Type B pancreatic cell (in vitro differentiated cells): ENCODE measurements around the gene DGKI. TPM values are rescaled to one million over a fixed set of nuclear protein-coding genes. Genes with fewer than 3 reads are reported as not detected.
A peak's percentile ranks its signal among the peaks of the same experiment; 100 is the strongest.

Experiments used
- DNase-seq: peaks from one replicate; pipeline ENCODE4 v3.0.0; 2021; ENCODE audit warnings: mixed read lengths; ENCODE audit not compliant: unreplicated experiment; ENCODE audit errors: extremely low spot score
- H3K27ac Mint-ChIP-seq: 2 replicates; pipeline ENCODE4 v1.8.0; 2021; ENCODE audit warnings: mild to moderate bottlenecking, mixed read lengths
- H3K27me3 Mint-ChIP-seq: 2 replicates; pipeline ENCODE4 v1.8.0; 2021; ENCODE audit warnings: mixed read lengths
- H3K36me3 Mint-ChIP-seq: 2 replicates; pipeline ENCODE4 v1.8.0; 2021; ENCODE audit warnings: mixed read lengths
- H3K4me1 Mint-ChIP-seq: one replicate; pipeline ENCODE4 v1.8.0; 2021; ENCODE audit warnings: mixed read lengths; ENCODE audit not compliant: unreplicated experiment
- H3K4me3 Mint-ChIP-seq: 2 replicates; pipeline ENCODE4 v1.8.0; 2021; ENCODE audit warnings: mild to moderate bottlenecking, mixed read lengths
- H3K9me3 Mint-ChIP-seq: 2 replicates; pipeline ENCODE4 v1.8.0; 2021; ENCODE audit warnings: mixed read lengths
- CTCF ChIP-seq: fragments of 200-600 bp; sonication (generic); conservative IDR thresholded peaks from 2 replicates; pipeline ENCODE4 v1.5.0; 2021; ENCODE audit warnings: antibody characterized with exemption, mild to moderate bottlenecking
- long read RNA-seq: library from polyadenylated mRNA; unstranded; transcript quantifications from one replicate; pipeline ENCODE4 v2.0.0, GENCODE V29; 2020
- total RNA-seq: library from RNA; stranded (reverse); gene quantifications from 2 replicates; pipeline ENCODE4 v1.2.1, GENCODE V29; 2021; ENCODE audit warnings: low replicate concordance

The DGKI gene
- total RNA-seq: 1.8 and 2.8 TPM in 2 replicates
- long read RNA-seq: 0 reads

- H3K27me3 Mint-ChIP-seq: peaks cover 77% of the 10 kb centered on the region
These were observed at the start of gene DGKI for GRCh38 chr7:137846827-137847567. Gene DGKI (minus strand): TSS chr7:137846974.

DNA sequence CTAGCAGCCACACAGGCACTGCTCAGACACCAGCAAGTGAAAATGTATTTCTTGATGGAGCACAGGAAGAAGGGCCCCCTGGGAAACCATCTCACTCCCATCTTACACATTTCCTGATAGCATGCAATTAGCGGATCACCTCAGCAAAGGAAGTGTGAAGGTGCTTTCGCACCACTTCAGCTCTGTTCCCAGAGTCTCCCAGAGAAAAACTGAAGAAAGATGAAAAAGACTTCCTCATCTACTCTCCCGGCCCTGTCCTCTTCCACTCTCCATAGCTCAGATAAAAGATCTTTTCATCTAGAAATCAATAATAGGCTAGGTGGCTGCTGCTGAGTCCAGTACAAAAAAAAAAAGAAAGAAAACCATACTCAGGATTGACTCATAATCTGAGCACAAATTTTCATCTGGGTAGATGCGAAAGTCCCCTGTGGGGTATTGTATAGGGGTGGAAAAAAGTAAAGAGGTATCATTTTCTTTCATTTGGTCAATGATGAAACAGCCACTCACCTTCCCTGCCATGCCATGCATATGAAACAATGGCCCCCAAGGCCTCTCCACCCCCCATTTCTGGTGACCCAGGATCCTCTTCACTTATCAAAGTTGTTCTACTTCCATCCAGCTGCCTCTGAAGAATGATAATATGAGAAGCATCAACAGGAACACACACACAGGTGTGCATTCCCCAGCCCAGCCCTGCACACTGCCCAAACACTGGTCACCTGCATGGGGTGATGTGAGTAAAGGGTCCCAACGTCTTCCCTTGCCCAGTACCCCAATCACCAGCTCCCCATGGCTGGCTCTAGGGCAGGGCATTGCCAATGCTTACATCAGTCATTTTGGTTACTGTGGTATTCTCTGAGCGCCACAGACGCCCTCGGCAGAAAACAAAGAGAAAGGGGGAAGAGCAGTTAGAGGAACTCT lies 48.8 kb upstream of the DGKI start:
- no peak for DNase-seq
- peaks cover 13% of the 10 kb centered on the region for H3K4me1 Mint-ChIP-seq
- peaks cover 66% of the 10 kb centered on the region for H3K36me3 Mint-ChIP-seq
- no peak for TF ChIP-seq CTCF
- peak overlapping the region; percentile 46 for H3K27ac Mint-ChIP-seq
- H3K27me3 Mint-ChIP-seq: no peaks in the 10 kb centered on the region
- H3K4me3 Mint-ChIP-seq: no peak overlapping the region
- H3K9me3 Mint-ChIP-seq: no peaks in the 10 kb centered on the region

More at GRCh38 chr7:137846827-137847567, at the start of gene DGKI:
- H3K9me3 Mint-ChIP-seq: no peaks in the 10 kb centered on the region
- TF ChIP-seq CTCF: no peak
- H3K27ac Mint-ChIP-seq: no peak within 1 kb of the TSS
- H3K36me3 Mint-ChIP-seq: no peaks in the 10 kb centered on the region
- peak; percentile 72 for DNase-seq
- H3K4me1 Mint-ChIP-seq: no peaks in the 10 kb centered on the region
- H3K4me3 Mint-ChIP-seq: peak within 1 kb of the TSS; percentile 83

GRCh38 chr7:137893143-137893742 lies 46.5 kb upstream of the DGKI start:
- H3K27me3 Mint-ChIP-seq: no peaks in the 10 kb centered on the region
- H3K36me3 Mint-ChIP-seq: peaks cover 57% of the 10 kb centered on the region
- no peak overlapping the region for H3K27ac Mint-ChIP-seq
- TF ChIP-seq CTCF: no peak
- no peaks in the 10 kb centered on the region for H3K9me3 Mint-ChIP-seq
- no peak overlapping the region for H3K4me3 Mint-ChIP-seq
- no peak for DNase-seq
- H3K4me1 Mint-ChIP-seq: peaks cover 7% of the 10 kb centered on the region

DNA sequence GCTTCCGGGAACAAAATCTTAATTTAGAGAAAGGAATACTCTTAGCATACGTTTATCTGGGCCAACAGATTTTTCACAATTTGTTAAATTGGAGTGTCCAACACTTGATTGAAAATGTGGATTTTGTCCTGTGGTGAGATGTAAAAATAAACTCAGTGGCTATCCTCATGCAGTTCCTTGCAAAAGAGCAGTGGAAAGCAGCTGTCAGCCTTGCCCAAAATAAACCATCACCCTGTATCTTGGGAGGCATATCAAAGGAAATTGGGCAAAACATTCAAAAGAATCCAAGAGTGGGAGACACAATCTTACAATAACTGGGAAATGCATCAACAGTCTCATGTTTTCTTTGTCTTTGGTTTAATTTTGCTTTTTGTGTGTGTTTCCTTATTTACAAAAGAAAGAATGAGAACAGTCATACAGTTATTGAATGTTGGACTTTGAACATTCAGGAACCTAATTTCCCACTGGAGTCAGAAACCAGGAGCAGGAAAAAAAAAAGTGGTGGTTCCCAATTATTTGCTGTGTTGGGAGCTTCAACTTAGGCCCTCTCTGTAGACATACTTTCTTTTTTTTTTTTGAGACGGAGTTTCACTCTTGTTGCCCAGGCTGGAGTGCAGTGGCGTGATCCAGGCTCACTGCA lies 44.4 kb upstream of the DGKI start:
- Mint-ChIP-seq H3K27me3 (no peaks in the 10 kb centered on the region), H3K36me3 (peaks cover 45% of the 10 kb centered on the region)

More for the DNA sequence above, 44.4 kb upstream of the DGKI start:
- peaks cover 16% of the 10 kb centered on the region for H3K4me1 Mint-ChIP-seq
- no peak overlapping the region for H3K4me3 Mint-ChIP-seq
- H3K9me3 Mint-ChIP-seq: no peaks in the 10 kb centered on the region
- TF ChIP-seq CTCF: no peak
- H3K27ac Mint-ChIP-seq: peak overlapping the region; percentile 78
- no peak for DNase-seq
